ENCODE measurements around the gene NRXN2. TPM values are rescaled to one million over a fixed set of nuclear protein-coding genes. Genes with fewer than 3 reads are reported as not detected.

Gene NRXN2
- polyA plus RNA-seq, 3 donors: 1.2 to 4.6 (median 2.7) TPM

DNA sequence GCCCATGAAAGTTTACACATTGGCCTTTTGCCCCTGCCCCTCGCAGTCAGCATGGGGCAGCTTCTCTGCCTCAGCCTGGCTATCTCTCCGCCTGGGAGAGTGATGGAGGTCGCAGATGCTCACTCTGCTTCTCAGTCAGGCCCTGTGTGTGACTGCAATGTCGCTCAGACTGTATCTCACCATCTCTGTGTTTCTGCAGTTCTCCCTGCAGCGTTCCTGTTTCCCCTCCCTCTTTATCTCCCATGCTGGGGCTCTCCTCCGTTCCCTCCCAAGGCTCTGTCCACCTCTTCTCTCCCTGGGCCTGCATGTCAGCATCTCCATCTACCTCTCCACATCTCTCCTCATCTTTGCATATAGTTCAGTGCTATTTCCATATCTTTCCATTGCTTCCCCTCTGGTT lies 93.9 kb downstream of the NRXN2 start:
- no peak overlapping the region for H3K27ac ChIP-seq (ENCODE audit: low read depth, low read length)

GRCh38 chr11:64628596-64628995 lies 94.4 kb downstream of the NRXN2 start:
- 83 to 95% (median 91%) methylated on average over 2 of the region's 2 CpGs for whole genome bisulfite sequencing, 3 donors
- no peak overlapping the region for H3K27ac ChIP-seq (ENCODE audit: low read depth, low read length)

More for the DNA sequence above, 93.9 kb downstream of the NRXN2 start:
- 86 to 91% (median 88%) methylated on average over 6 of the region's 6 CpGs for WGBS, 3 donors

- 92 to 95% (median 92%) methylated on average over 4 of the region's 4 CpGs for WGBS, 3 donors
Measured at GRCh38 chr11:64627371-64627770, 95.6 kb downstream of the NRXN2 start.

GRCh38 chr11:64626637-64627036 lies 96.4 kb downstream of the NRXN2 start:
- no peak overlapping the region for H3K27ac ChIP-seq (ENCODE audit: low read depth, low read length)
- 63 to 86% (median 76%) methylated on average over 8 to 9 of the region's 9 CpGs for WGBS, 3 donors

More at GRCh38 chr11:64627371-64627770, 95.6 kb downstream of the NRXN2 start:
- no peak overlapping the region for H3K27ac ChIP-seq (ENCODE audit: low read depth, low read length)

GRCh38 chr11:64624883-64625481 lies 98.0 kb downstream of the NRXN2 start:
- 51 to 81% (median 70%) methylated on average over 4 of the region's 4 CpGs for WGBS, 3 donors
- H3K27ac ChIP-seq (ENCODE audit: low read depth, low read length): no peak overlapping the region

DNA sequence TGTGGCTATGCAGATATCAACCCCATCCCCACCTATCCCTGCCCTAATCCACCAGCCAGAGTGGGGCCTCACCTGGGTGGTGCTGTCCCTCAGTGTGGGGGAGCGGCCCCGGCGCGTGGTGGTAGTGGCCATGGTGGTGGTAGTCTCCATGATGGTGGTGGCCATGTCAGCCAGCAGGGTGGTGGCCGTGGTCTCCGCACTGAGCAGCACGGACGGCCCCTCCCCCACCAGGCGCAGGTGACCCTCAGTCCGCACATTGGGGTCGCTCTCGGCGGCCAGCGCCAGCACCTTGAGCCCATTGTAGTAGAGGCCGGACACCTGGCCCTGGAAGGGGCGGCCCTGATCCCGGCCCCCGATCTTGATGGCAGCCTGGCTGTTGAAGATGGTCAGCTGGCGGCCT lies 100.3 kb downstream of the NRXN2 start:
- 94 to 96% (median 96%) methylated on average over 19 of the region's 19 CpGs for WGBS, 3 donors
- no peak overlapping the region for H3K27ac ChIP-seq (ENCODE audit: low read depth, low read length)

DNA sequence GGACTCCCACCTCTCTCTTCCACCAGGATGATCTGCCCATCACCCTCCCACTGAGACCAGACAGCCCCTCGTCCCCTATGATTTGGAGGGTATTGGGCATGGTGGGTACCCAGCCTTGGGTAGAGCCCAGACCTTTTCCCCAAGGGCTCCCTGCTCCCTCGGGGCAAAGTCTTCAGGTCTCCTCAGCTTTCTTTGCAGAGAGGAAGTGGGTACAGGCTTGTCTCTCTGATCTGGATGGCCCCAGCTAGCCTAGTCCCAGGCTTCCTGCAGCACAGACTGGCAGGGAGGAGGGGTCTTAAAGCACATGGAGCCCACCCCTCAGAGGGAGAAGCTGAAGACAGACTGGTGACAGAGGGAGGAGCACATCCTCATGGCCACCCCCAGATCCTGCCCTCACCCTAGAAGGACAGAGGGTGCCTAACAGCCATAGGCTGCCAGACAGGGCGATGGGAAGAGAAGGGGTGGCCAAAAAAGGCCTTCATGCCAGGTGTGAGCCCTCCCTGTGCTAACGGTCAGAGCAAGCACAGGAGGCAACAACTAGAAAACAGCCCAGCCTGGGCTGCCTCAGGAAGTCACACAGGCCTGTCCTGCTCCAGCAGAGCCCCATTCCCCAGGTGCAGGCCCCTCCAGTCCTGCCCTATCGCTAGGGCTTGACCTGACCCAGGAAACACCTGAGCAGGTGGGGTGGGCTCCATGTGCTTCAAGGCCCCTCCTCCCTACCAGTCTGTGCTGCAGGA lies 101.5 kb downstream of the NRXN2 start:
- WGBS, 3 donors: 66 to 79% (median 67%) methylated on average over 5 of the region's 5 CpGs
- H3K27ac ChIP-seq (ENCODE audit: low read depth, low read length): no peak overlapping the region

GRCh38 chr11:64620381-64620971 lies 102.5 kb downstream of the NRXN2 start:
- H3K27ac ChIP-seq (ENCODE audit: low read depth, low read length): peak overlapping the region; percentile 3
- 29 to 46% (median 34%) methylated on average over 13 of the region's 13 CpGs for WGBS, 3 donors

DNA sequence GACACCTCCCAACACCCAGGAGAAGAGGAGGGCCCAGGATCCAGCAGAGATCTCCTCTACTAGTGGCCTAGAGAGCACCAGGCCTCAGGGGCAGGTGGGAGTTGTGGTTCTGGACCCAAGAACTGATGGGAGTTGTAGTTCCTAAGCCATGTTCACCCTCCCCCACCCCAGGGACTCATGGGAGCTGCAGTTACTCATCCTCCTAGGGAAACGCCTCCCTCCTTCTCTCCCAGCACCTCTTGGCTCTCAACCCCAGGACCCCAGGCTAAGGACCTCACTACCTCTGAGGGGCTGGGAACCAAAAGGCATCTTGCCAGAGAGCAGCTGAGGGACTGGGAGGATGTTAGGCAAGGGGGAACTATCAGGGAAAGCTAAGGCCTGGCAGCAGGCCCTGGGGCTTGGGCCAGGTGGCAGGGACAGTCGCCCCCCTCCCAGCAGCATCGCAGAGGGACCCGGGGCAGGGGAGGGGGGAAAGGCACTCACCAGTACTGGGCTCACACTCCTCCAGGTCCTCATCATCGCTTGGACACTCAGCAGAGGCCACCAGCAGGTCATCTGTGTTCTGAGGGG lies 103.1 kb downstream of the NRXN2 start:
- peak overlapping the region; percentile 3 for H3K27ac ChIP-seq (ENCODE audit: low read depth, low read length)
- 30 to 40% (median 30%) methylated on average over 5 of the region's 5 CpGs for WGBS, 3 donors

DNA sequence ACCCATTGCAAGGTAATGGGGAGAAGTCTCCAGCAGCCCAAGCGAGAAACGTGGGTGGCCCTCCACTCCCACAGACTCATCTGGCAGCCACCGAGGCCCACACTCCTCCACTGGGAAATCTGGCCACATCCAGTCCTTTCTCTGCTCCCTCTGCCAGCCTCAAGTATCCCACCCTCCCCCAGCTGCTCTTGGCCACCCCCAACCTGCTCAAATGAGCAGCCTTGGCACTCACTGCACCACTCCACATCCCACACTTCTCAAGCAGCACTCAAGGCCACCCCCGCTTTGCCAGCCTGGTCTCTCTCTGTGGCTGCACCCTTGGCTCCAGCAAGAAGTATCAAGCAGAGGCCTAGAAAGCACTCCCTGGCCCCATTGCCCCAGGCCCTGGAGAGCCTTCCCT lies 103.8 kb downstream of the NRXN2 start:
- no peak overlapping the region for H3K27ac ChIP-seq (ENCODE audit: low read depth, low read length)
- WGBS, 3 donors: 78 to 86% (median 85%) methylated on average over 4 of the region's 4 CpGs

DNA sequence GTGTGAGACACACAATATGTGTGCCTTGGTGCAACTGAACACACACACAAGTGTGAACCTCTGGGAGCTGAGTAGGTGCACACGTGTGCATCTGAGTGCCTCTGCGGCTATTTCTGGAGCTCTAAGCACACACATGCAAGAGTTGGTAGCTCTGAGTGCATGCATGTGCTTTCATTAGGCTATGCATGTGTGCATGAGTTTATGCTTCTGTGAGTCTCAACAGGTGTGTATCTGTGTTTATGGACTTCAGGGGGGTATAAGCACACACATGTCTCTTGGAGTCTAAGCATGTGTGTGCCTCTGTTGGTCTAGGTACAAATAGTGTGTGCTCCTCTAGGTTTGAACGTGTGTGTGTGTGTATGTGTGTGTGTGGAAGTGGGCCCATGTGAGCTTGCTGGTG lies 106.2 kb downstream of the NRXN2 start:
- H3K27ac ChIP-seq (ENCODE audit: low read depth, low read length): no peak overlapping the region
- WGBS, 3 donors: 80 to 89% (median 87%) methylated on average over 3 of the region's 3 CpGs

DNA sequence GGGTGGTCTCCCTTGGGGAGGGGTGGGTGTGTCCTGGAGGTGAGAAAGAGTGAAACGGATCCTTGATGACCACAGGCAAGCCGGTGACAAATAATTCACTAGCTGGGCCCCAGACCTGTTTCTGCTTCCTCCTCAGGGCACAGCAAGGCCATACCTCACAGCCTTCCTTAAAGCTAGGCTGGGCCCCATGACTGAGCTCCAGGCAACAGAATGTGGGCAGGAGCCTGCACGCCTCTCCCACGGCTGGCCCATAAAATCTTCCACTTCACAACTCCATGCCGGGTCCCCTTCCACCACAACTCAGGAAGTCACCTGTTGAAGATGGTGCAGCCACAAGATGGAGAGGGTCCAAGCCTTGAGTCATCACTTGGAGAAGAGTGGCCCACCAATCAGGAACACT lies 108.1 kb downstream of the NRXN2 start:
- 58 to 80% (median 58%) methylated on average over 5 of the region's 5 CpGs for WGBS, 3 donors
- H3K27ac ChIP-seq (ENCODE audit: low read depth, low read length): no peak overlapping the region

GRCh38 chr11:64613648-64614047 lies 109.3 kb downstream of the NRXN2 start:
- WGBS, 3 donors: 89 to 96% (median 91%) methylated on average over 6 of the region's 6 CpGs
- H3K27ac ChIP-seq (ENCODE audit: low read depth, low read length): no peak overlapping the region

GRCh38 chr11:64611869-64612646 lies 110.9 kb downstream of the NRXN2 start:
- WGBS, 3 donors: 51 to 80% (median 54%) methylated on average over 11 of the region's 11 CpGs
- no peak overlapping the region for H3K27ac ChIP-seq (ENCODE audit: low read depth, low read length)

DNA sequence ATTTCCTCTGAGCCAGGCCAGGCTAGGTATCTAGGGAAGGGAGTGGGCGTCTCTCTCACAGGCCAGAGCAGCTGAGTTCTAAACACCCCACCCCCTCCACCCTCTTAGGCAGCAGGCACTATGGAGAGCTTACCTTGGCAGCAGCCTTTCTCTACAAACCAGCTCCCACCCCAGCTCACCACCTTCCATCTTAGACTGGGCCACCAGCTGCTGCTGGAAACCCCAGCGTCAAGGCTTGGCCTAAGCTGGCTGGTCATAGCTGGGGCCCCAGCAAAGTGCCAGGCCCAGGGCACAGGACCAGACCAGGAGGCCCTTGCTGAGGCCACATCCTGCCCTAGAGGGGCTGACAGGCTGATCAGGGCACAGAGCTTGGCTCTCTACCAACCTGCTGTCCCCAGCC lies 111.8 kb downstream of the NRXN2 start:
- 83 to 91% (median 86%) methylated on average over 2 of the region's 2 CpGs for WGBS, 3 donors
- H3K27ac ChIP-seq (ENCODE audit: low read depth, low read length): no peak overlapping the region

GRCh38 chr11:64610596-64610995 lies 112.4 kb downstream of the NRXN2 start:
- WGBS, 3 donors: 95 to 100% (median 98%) methylated on average over 3 of the region's 3 CpGs
- no peak overlapping the region for H3K27ac ChIP-seq (ENCODE audit: low read depth, low read length)

DNA sequence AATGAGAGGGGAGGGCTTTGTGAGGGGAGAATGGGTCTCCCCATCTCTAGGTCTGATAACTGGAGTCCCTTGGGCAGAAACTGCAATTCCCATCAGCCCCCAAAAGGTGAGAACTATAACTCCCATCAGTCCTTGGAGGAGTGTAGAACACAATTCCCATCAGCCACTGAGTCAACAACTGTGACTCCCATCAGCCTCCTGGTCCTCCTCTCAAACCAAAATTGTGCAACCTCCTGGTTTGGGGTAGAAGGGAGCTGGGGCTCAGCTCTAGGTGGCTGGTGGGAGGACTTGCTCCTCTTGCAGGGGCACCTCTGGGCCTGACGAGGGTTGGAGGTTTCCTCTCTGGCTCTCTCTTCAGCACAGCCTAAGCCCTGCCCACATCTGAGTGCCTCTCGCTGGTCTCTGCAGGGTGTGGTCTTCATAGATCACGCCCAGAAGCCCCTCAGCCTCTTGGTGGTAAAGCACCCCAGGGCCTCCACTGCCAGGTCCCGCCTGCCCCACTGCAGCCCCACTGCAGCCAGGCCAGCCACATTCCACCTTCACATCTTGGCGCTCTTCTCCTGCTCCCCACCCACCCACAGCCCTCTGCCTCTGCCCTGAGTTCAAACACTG lies 113.5 kb downstream of the NRXN2 start:
- 50 to 88% (median 81%) methylated on average over 5 of the region's 5 CpGs for WGBS, 3 donors
- H3K27ac ChIP-seq (ENCODE audit: low read depth, low read length): no peak overlapping the region

- H3K27ac ChIP-seq (ENCODE audit: low read depth, low read length): no peak overlapping the region
Measured at GRCh38 chr11:64608636-64609035, 114.4 kb downstream of the NRXN2 start.

More at GRCh38 chr11:64608636-64609035, 114.4 kb downstream of the NRXN2 start:
- WGBS, 3 donors: 62 to 72% (median 62%) methylated on average over 12 of the region's 12 CpGs
